Mesothelial cell of epicardium (in vitro differentiated cells): ENCODE data around the gene NAA30. TPM values are rescaled to one million over a fixed set of nuclear protein-coding genes. Genes with fewer than 3 reads are reported as not detected.

Experiments used
- DNase-seq, 2 experiments: peaks; one replicate each; pipeline ENCODE4 v3.0.0; 2021; ENCODE audit warnings: low spot score in 2 of 2; ENCODE audit not compliant: unreplicated experiment in 2 of 2
- H3K27ac Mint-ChIP-seq: 2 replicates; pipeline ENCODE4 v1.8.0; 2021; ENCODE audit warnings: mixed read lengths
- H3K27me3 Mint-ChIP-seq: 2 replicates; pipeline ENCODE4 v1.8.0; 2021; ENCODE audit warnings: low read depth, mixed read lengths
- H3K36me3 Mint-ChIP-seq: 2 replicates; pipeline ENCODE4 v1.8.0; 2021; ENCODE audit warnings: mixed read lengths
- H3K4me1 Mint-ChIP-seq: 2 replicates; pipeline ENCODE4 v1.8.0; 2021; ENCODE audit warnings: mixed read lengths
- H3K4me3 Mint-ChIP-seq: 2 replicates; pipeline ENCODE4 v1.8.0; 2021; ENCODE audit warnings: mild to moderate bottlenecking, moderate library complexity, mixed read lengths
- H3K9me3 Mint-ChIP-seq: 2 replicates; pipeline ENCODE4 v1.8.0; 2021; ENCODE audit warnings: mixed read lengths
- total RNA-seq: library from RNA; stranded (reverse); gene quantifications from 3 replicates; pipeline ENCODE4 v1.2.1, GENCODE V29; 2021
- TF ChIP-seq, protein P1 (sequence below): fragments of 200-600 bp; sonication (generic); IDR thresholded peaks from one replicate; pipeline ENCODE4 v1.5.0; 2021; ENCODE audit warnings: antibody characterized with exemption; ENCODE audit not compliant: unreplicated experiment

NAA30 gene
- total RNA-seq, 1 donor from 2014 or later = 19.2 TPM

DNA sequence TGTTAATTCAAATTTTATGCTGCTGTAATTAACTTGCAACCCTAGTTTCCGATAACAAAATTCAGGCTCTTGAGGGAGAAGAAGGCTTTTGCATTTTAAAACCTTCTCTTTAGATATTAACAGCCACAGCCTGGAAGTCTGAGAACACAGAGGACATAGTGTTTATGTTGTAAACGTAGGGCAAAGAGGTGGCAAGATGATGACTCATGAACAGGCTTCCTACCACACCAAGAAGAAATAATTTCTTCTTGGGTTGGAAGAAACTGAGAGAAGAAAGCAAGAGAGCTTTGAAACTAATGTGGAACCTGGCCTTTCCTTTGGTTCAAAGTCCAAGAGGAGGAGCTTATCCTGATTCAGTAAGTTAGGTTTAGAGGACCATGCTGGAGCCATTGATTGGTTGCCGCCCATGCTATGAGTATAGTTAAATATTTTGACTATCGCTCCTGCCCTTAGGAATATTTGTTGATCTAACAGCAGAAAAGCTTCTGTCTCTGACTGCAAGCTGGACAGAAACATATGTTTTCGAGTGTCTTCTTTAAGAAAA is 71.5 kb downstream of the NAA30 start:
- H3K9me3 Mint-ChIP-seq = peaks cover 7% of the 10 kb centered on the region
- no peak overlapping the region for H3K4me3 Mint-ChIP-seq
- H3K4me1 Mint-ChIP-seq = no peaks in the 10 kb centered on the region
- H3K27ac Mint-ChIP-seq = no peak overlapping the region
- H3K36me3 Mint-ChIP-seq = no peaks in the 10 kb centered on the region
- peaks cover 1% of the 10 kb centered on the region for H3K27me3 Mint-ChIP-seq
- TF ChIP-seq, protein P1, sequence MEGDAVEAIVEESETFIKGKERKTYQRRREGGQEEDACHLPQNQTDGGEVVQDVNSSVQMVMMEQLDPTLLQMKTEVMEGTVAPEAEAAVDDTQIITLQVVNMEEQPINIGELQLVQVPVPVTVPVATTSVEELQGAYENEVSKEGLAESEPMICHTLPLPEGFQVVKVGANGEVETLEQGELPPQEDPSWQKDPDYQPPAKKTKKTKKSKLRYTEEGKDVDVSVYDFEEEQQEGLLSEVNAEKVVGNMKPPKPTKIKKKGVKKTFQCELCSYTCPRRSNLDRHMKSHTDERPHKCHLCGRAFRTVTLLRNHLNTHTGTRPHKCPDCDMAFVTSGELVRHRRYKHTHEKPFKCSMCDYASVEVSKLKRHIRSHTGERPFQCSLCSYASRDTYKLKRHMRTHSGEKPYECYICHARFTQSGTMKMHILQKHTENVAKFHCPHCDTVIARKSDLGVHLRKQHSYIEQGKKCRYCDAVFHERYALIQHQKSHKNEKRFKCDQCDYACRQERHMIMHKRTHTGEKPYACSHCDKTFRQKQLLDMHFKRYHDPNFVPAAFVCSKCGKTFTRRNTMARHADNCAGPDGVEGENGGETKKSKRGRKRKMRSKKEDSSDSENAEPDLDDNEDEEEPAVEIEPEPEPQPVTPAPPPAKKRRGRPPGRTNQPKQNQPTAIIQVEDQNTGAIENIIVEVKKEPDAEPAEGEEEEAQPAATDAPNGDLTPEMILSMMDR = no peak
- no peak for DNase-seq

DNA sequence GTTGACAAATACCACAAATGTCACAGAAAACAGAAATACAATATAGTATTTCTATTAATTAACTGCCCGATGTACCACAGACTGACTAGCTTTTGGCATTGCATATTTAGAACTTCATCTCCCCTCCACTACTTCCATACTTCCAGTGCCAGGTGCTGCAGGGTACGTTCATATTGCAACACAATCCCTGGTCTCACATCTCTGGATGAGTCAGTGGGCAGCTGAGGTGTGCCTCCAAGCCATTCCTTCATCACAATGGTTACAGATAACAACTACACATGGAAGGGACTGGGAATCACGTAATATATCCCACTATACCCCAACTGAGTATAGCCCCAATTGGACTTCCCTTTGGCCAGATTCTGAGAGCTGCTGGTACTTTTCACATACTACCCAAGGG is 72.2 kb downstream of the NAA30 start:
- peaks cover 5% of the 10 kb centered on the region for H3K9me3 Mint-ChIP-seq
- H3K27me3 Mint-ChIP-seq = peaks cover 1% of the 10 kb centered on the region
- DNase-seq = no peak
- H3K4me1 Mint-ChIP-seq = no peaks in the 10 kb centered on the region
- TF ChIP-seq, protein P1 = no peak
- H3K4me3 Mint-ChIP-seq = no peak overlapping the region
- H3K36me3 Mint-ChIP-seq = no peaks in the 10 kb centered on the region
- H3K27ac Mint-ChIP-seq = no peak overlapping the region

DNA sequence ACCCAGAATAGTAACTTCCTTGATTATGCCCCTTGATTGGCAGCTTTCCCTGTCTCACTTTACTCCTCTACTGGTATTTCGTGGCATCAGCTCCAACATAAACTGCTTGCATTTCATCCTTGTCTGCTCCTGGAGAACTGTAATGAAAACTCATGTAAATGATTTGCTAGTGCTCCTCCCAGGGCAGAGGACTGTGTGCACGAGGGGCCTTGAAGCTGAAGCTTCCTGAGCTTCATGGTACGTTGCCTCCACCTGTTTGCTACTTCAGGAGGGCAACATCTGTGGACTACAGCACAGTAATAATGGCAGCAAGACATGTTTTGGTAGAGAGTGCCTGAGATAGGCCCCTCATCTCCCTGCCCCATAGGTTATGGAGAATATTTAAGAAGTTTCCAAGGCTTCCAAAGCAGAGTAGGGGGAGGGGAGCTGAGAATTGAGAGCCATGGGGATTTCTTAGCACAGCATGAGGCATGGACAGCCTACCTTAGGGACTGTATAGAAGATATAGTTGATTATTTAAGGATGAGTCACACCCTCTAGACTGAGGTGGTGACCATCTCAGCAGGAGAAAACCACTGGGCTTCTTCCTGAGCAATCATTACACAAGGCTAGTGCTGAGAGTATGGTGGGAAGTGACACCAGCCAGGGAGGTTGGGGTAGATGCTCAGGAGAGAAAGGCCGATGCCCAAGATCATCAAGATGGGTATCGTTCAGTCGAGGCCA is 73.8 kb downstream of the NAA30 start:
- Mint-ChIP-seq H3K27ac (no peak overlapping the region), H3K9me3 (peaks cover 9% of the 10 kb centered on the region), H3K36me3 (no peaks in the 10 kb centered on the region), H3K4me3 (no peak overlapping the region), H3K27me3 (peaks cover 1% of the 10 kb centered on the region), H3K4me1 (no peaks in the 10 kb centered on the region)
- no peak for DNase-seq
- TF ChIP-seq, protein P1 = no peak

Other genes starting within 250 kb of the NAA30 start
- 47.2 to 48.5 TPM (median 48.5 TPM) in 3 replicates for gene EXOC5, start 121.7 kb upstream of the NAA30 start, total RNA-seq
- 30.5 to 36.3 TPM (median 32.8 TPM) in 3 replicates for gene AP5M1, start 121.6 kb upstream of the NAA30 start, total RNA-seq
- not detected in 3 replicates for gene CCDC198, start 103.3 kb downstream of the NAA30 start, total RNA-seq